ENCODE results near the gene PAN2. TPM values are rescaled to one million over a fixed set of nuclear protein-coding genes. Genes with fewer than 3 reads are reported as not detected.

The PAN2 gene
- total RNA-seq, 1 experiment from 2014 or later = 35.4 TPM

DNA sequence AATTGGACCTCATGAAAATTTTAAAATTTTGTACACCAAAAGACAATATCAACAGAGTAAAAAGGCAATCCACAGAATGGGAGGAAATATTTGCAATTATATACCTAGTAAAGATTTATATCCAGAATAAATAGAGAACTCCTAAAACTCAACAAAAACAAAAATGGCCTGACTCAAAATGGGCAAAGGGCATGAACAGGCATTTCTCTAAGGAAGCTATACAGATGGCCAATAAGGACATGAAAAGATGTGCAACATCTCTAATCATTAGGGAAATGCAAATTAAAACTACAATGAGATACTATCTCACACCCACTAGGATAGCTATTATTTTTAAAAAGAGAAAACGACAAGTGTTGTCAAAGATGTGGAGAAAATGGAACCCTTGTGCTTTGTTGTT lies 39.7 kb upstream of the PAN2 start:
- Histone ChIP-seq H3K27me3 (ENCODE audit: insufficient read depth, low read length) (no peaks in the 10 kb centered on the region), H2AK5ac (ENCODE audit: insufficient read length, low read length) (no peak overlapping the region), H2BK15ac (ENCODE audit: low read depth, low read length) (no peak overlapping the region), H3K27ac (ENCODE audit: insufficient read length, low read depth, low read length) (no peak overlapping the region), H4K91ac (ENCODE audit: insufficient read length, low read depth, low read length) (no peak overlapping the region), H3K23me2 (ENCODE audit: insufficient read length, low read depth, low read length, poor library complexity, severe bottlenecking) (no peaks in the 10 kb centered on the region), H2BK5ac (ENCODE audit: insufficient read length, low read length) (no peak overlapping the region), H3K79me1 (ENCODE audit: insufficient read depth, low read depth, low read length, poor library complexity, severe bottlenecking) (no peaks in the 10 kb centered on the region), H3K18ac (ENCODE audit: insufficient read length, low read depth, low read length) (no peak overlapping the region), H2BK120ac (ENCODE audit: low read depth, low read length, poor library complexity, severe bottlenecking) (no peak overlapping the region), H3K14ac (ENCODE audit: insufficient read depth, low read length) (no peak overlapping the region), H4K5ac (ENCODE audit: insufficient read length, low read depth, low read length) (no peak overlapping the region), H3K9me3 (ENCODE audit: control insufficient read depth, low read depth, low read length) (no peaks in the 10 kb centered on the region), H3K4me2 (ENCODE audit: insufficient read depth, insufficient read length, low read length) (no peak overlapping the region), H2BK20ac (ENCODE audit: low read depth, low read length, poor library complexity, severe bottlenecking) (no peak overlapping the region), H3K56ac (ENCODE audit: insufficient read length, low read depth, low read length) (no peak overlapping the region), H4K20me1 (ENCODE audit: control insufficient read depth, insufficient read depth, insufficient read length) (no peaks in the 10 kb centered on the region), H3K9ac (ENCODE audit: extremely low read depth, insufficient read length, low read length) (no peak overlapping the region), H3K4me1 (ENCODE audit: insufficient read depth, low read length) (no peaks in the 10 kb centered on the region), H4K8ac (replicated peaks; ENCODE audit: insufficient read length, low read depth, low read length) (no peak overlapping the region), H3K79me2 (ENCODE audit: insufficient read depth, low read length) (no peaks in the 10 kb centered on the region), H3T11ph (ENCODE audit: low read length) (no peak overlapping the region), H3K23ac (ENCODE audit: insufficient read length, low read depth, low read length) (no peak overlapping the region), H2BK12ac (ENCODE audit: insufficient read length, low read depth, low read length) (no peak overlapping the region), H3K4ac (ENCODE audit: low read depth, low read length) (no peak overlapping the region), H2AFZ (ENCODE audit: low read length) (no peak overlapping the region)
- Mint-ChIP-seq H3K27me3 (ENCODE audit: low read depth) (peaks cover 2% of the 10 kb centered on the region; the same call in 1 of the 2 replicates), H3K36me3 (ENCODE audit: insufficient read depth in 1 of 3, low read depth in 3 of 3) (peaks cover 0 to 3% (median 0%) of the 10 kb centered on the region in 3 experiments; a peak in 2 of 7 replicates), H3K9me3 (peaks cover 10 to 12% of the 10 kb centered on the region in 2 experiments), H3K4me1 (peaks cover 10 to 15% of the 10 kb centered on the region in 2 experiments), H3K27ac (no peak overlapping the region), H3K4me3 (no peak overlapping the region)
- TF ChIP-seq CTCF (conservative IDR thresholded peaks at IDR 0.05) = no peak
- DNase-seq = no peak
- WGBS (ENCODE audit: extremely low coverage, insufficient read length, low lambda C conversion rate) = no CpG with 5 or more reads among the region's 1 CpG

Measured in H9 (cell line).